Muscle layer of colon (tissue), 2 donors: ENCODE results near the gene CFAP77.

ENCODE experiments used
- H3K27ac ChIP-seq: one replicate; pipeline ENCODE4 v1.7.0; 2013; ENCODE audit warnings: low read depth, mild to moderate bottlenecking, low read length, moderate library complexity
- H3K27me3 ChIP-seq, 2 donors: one replicate each; pipeline ENCODE4 v1.7.0; 2013; ENCODE audit warnings: low read length in 2 of 2, mild to moderate bottlenecking in 2 of 2; ENCODE audit not compliant: insufficient read depth in 2 of 2, control insufficient read depth in 1 of 2
- H3K36me3 ChIP-seq: one replicate; pipeline ENCODE4 v1.7.0; 2013; ENCODE audit warnings: mild to moderate bottlenecking, low read length; ENCODE audit not compliant: insufficient read depth
- H3K4me1 ChIP-seq: one replicate; pipeline ENCODE4 v1.7.0; 2013; ENCODE audit warnings: mild to moderate bottlenecking, low read length; ENCODE audit not compliant: insufficient read depth
- H3K4me3 ChIP-seq, 2 donors: one replicate each; pipeline ENCODE4 v1.7.0; 2013; ENCODE audit warnings: low read length in 2 of 2, low read depth in 1 of 2, mild to moderate bottlenecking in 1 of 2, moderate library complexity in 1 of 2
- H3K9ac ChIP-seq: one replicate; pipeline ENCODE4 v1.7.0; 2013; ENCODE audit warnings: low read length
- H3K9me3 ChIP-seq: one replicate; pipeline ENCODE4 v1.7.0; 2013; ENCODE audit warnings: mild to moderate bottlenecking, low read length
- donor health status: abdominal sarcoma.
- donor health status: Adenocarcinoma of cecum.

CFAP77 gene

GRCh38 chr9:132509928-132510874 lies 100.2 kb downstream of the CFAP77 start:
- H3K27me3 ChIP-seq = peaks cover 0 to 12% of the 10 kb centered on the region in 2 donors

GRCh38 chr9:132511191-132511999 lies 101.4 kb downstream of the CFAP77 start:
- Histone ChIP-seq H3K4me1 (no peaks in the 10 kb centered on the region), H3K9ac (no peak overlapping the region), H3K9me3 (no peaks in the 10 kb centered on the region), H3K4me3 (no peak overlapping the region), H3K36me3 (no peaks in the 10 kb centered on the region), H3K27me3 (peaks cover 0 to 11% of the 10 kb centered on the region in 2 donors), H3K27ac (no peak overlapping the region)

More at GRCh38 chr9:132509928-132510874, 100.2 kb downstream of the CFAP77 start:
- no peak overlapping the region for H3K27ac ChIP-seq
- H3K9me3 ChIP-seq = no peaks in the 10 kb centered on the region
- no peaks in the 10 kb centered on the region for H3K4me1 ChIP-seq
- no peak overlapping the region for H3K9ac ChIP-seq
- no peaks in the 10 kb centered on the region for H3K36me3 ChIP-seq
- no peak overlapping the region for H3K4me3 ChIP-seq

- H3K36me3 ChIP-seq = no peaks in the 10 kb centered on the region
- peaks cover 0 to 5% of the 10 kb centered on the region in 2 donors for H3K27me3 ChIP-seq
- H3K4me1 ChIP-seq = no peaks in the 10 kb centered on the region
- no peaks in the 10 kb centered on the region for H3K9me3 ChIP-seq
- H3K9ac ChIP-seq = no peak overlapping the region
- no peak overlapping the region for H3K4me3 ChIP-seq
- no peak overlapping the region for H3K27ac ChIP-seq
Observed at GRCh38 chr9:132513416-132513815, 103.4 kb downstream of the CFAP77 start.

GRCh38 chr9:132514011-132514744 lies 104.2 kb downstream of the CFAP77 start:
- Histone ChIP-seq H3K36me3 (no peaks in the 10 kb centered on the region), H3K9ac (no peak overlapping the region), H3K27ac (no peak overlapping the region), H3K27me3 (peaks cover 0 to 4% of the 10 kb centered on the region in 2 donors), H3K4me1 (no peaks in the 10 kb centered on the region), H3K4me3 (no peak overlapping the region), H3K9me3 (no peaks in the 10 kb centered on the region)

GRCh38 chr9:132514821-132515220 lies 104.8 kb downstream of the CFAP77 start:
- H3K4me1 ChIP-seq = no peaks in the 10 kb centered on the region
- peaks cover 0 to 4% of the 10 kb centered on the region in 2 donors for H3K27me3 ChIP-seq
- no peaks in the 10 kb centered on the region for H3K36me3 ChIP-seq
- H3K27ac ChIP-seq = no peak overlapping the region
- H3K9me3 ChIP-seq = no peaks in the 10 kb centered on the region
- no peak overlapping the region for H3K4me3 ChIP-seq
- H3K9ac ChIP-seq = no peak overlapping the region

GRCh38 chr9:132516301-132516700 lies 106.3 kb downstream of the CFAP77 start:
- peaks cover 0 to 1% of the 10 kb centered on the region in 2 donors for H3K27me3 ChIP-seq
- no peak overlapping the region for H3K9ac ChIP-seq
- H3K4me1 ChIP-seq = no peaks in the 10 kb centered on the region
- no peaks in the 10 kb centered on the region for H3K9me3 ChIP-seq
- H3K27ac ChIP-seq = no peak overlapping the region
- no peaks in the 10 kb centered on the region for H3K36me3 ChIP-seq
- H3K4me3 ChIP-seq = no peak overlapping the region

- Histone ChIP-seq H3K27me3 (no peaks in the 10 kb centered on the region), H3K36me3 (no peaks in the 10 kb centered on the region), H3K27ac (no peak overlapping the region), H3K4me3 (no peak overlapping the region), H3K9me3 (no peaks in the 10 kb centered on the region), H3K9ac (no peak overlapping the region), H3K4me1 (no peaks in the 10 kb centered on the region)
Observed at GRCh38 chr9:132516911-132517310, 106.9 kb downstream of the CFAP77 start.

GRCh38 chr9:132517815-132518550 lies 108.0 kb downstream of the CFAP77 start:
- Histone ChIP-seq H3K9ac (no peak overlapping the region), H3K27me3 (no peaks in the 10 kb centered on the region), H3K4me1 (no peaks in the 10 kb centered on the region), H3K27ac (no peak overlapping the region), H3K36me3 (no peaks in the 10 kb centered on the region), H3K9me3 (no peaks in the 10 kb centered on the region), H3K4me3 (no peak overlapping the region)

GRCh38 chr9:132518626-132519025 lies 108.6 kb downstream of the CFAP77 start:
- no peaks in the 10 kb centered on the region for H3K4me1 ChIP-seq
- H3K36me3 ChIP-seq = no peaks in the 10 kb centered on the region
- H3K4me3 ChIP-seq = no peak overlapping the region
- H3K27me3 ChIP-seq = no peaks in the 10 kb centered on the region
- H3K27ac ChIP-seq = no peak overlapping the region
- H3K9me3 ChIP-seq = no peaks in the 10 kb centered on the region
- H3K9ac ChIP-seq = no peak overlapping the region

GRCh38 chr9:132519033-132519432 lies 109.0 kb downstream of the CFAP77 start:
- H3K4me3 ChIP-seq = no peak overlapping the region
- H3K27me3 ChIP-seq = no peaks in the 10 kb centered on the region
- no peak overlapping the region for H3K9ac ChIP-seq
- no peak overlapping the region for H3K27ac ChIP-seq
- H3K4me1 ChIP-seq = no peaks in the 10 kb centered on the region
- H3K36me3 ChIP-seq = no peaks in the 10 kb centered on the region
- no peaks in the 10 kb centered on the region for H3K9me3 ChIP-seq
